K562 (cell line): ENCODE measurements around the gene HIVEP1. TPM values are rescaled to one million over a fixed set of nuclear protein-coding genes. Genes with fewer than 3 reads are reported as not detected.

ENCODE experiments used
- ATAC-seq: fragments of 200-7000 bp; cut with Tn5 transposase; 3 replicates; pipeline ENCODE4 v1.9.1; 2020; ENCODE audit warnings: moderate library complexity
- BruUV-seq: library from RNA; stranded (reverse); fragments of 400-500 nt; replicated peaks from 2 replicates; lab custom pipeline; 2021; lab: Mats Ljungman, UMichigan
- CTCF ChIA-PET: fragments of 300-600 bp; formaldehyde crosslinking; extraction: SDS; loops from one replicate; lab custom pipeline; 2021; ENCODE audit warnings: low intra/inter-chr PET ratio; lab: Yijun Ruan, JAX
- POLR2A ChIA-PET: fragments of 300-600, 350-650 bp; sonication (Branson Sonifier 250); formaldehyde crosslinking; extraction: SDS; loops from one replicate; lab custom pipeline; 2021; ENCODE audit warnings: antibody characterized with exemption, inconsistent platforms; lab: Yijun Ruan, JAX
- DNase-seq, 4 experiments: peaks; one replicate each; pipeline versions ENCODE4 v3.0.0 to v3.0.0-alpha.2; 2011 to 2018; ENCODE audit warnings: low spot score in 3 of 4, mixed read lengths in 3 of 4; ENCODE audit errors: extremely low read depth in 1 of 4
- FAIRE-seq: peaks from 2 replicates; lab custom pipeline; 2011; peaks lifted over from hg19 to GRCh38; lab: Jason Lieb, UNC
- H2AFZ ChIP-seq: 2 replicates; pipeline ENCODE4 v1.6.0; 2011; ENCODE audit warnings: low read depth, low read length, control low read depth, inconsistent platforms
- H3K27ac ChIP-seq: fragments of 200-600 bp; 3 replicates; pipeline ENCODE4 v1.8.0; 2011; ENCODE audit warnings: low read depth, mild to moderate bottlenecking, control low read depth, inconsistent platforms, low read length, moderate library complexity, mixed read lengths; ENCODE audit errors: extremely low read depth
- H3K27me3 ChIP-seq, 2 experiments: fragments of 300-600 bp in 1 of 2; 2 replicates in 1 of 2; 3 replicates in 1 of 2; pipeline versions ENCODE4 v1.6.0 to v1.8.0; 2011; ENCODE audit warnings: inconsistent platforms in 2 of 2, low read length in 2 of 2, mild to moderate bottlenecking in 1 of 2, mixed read lengths in 1 of 2, moderate library complexity in 1 of 2; ENCODE audit not compliant: control insufficient read depth in 2 of 2, insufficient read depth in 2 of 2
- H3K36me3 ChIP-seq: fragments of 300-600 bp; 3 replicates; pipeline ENCODE4 v1.8.0; 2011; ENCODE audit warnings: mild to moderate bottlenecking, low read length, inconsistent platforms; ENCODE audit not compliant: control insufficient read depth, insufficient read depth
- H3K4me1 ChIP-seq, 2 experiments: fragments of 200-600 bp in 1 of 2; replicated peaks in 1 of 2; 2 replicates in 1 of 2; 3 replicates in 1 of 2; pipeline versions ENCODE4 v1.5.1 to v1.8.0; 2011; ENCODE audit warnings: inconsistent platforms in 2 of 2, low read length in 2 of 2, mild to moderate bottlenecking in 1 of 2, mixed read lengths in 1 of 2, moderate library complexity in 1 of 2; ENCODE audit not compliant: control insufficient read depth in 2 of 2, insufficient read depth in 2 of 2
- H3K4me2 ChIP-seq: 2 replicates; pipeline ENCODE4 v1.6.1; 2011; ENCODE audit warnings: low read length, control low read depth, inconsistent platforms, mixed read lengths; ENCODE audit not compliant: insufficient read depth
- H3K4me3 ChIP-seq: fragments of 200-600 bp; sonication (generic), shearing (Covaris generic); 2 replicates; pipeline ENCODE4 v1.5.1; 2016; ENCODE audit warnings: control low read depth, inconsistent platforms
- H3K79me2 ChIP-seq: fragments of 200-600 bp; 3 replicates; pipeline ENCODE4 v1.8.0; 2011; ENCODE audit warnings: low read length, inconsistent platforms; ENCODE audit not compliant: control insufficient read depth, insufficient read depth
- H3K9ac ChIP-seq, 2 experiments: 2 replicates each; pipeline versions ENCODE4 v1.6.0 to v1.6.1; 2011; ENCODE audit warnings: low read depth in 2 of 2, low read length in 2 of 2, control low read depth in 1 of 2, inconsistent platforms in 1 of 2, mild to moderate bottlenecking in 1 of 2, mixed read lengths in 1 of 2; ENCODE audit not compliant: insufficient read depth in 1 of 2
- H3K9me1 ChIP-seq: one replicate; pipeline ENCODE4 v1.6.0; 2011; ENCODE audit warnings: inconsistent platforms, mild to moderate bottlenecking, low read length, moderate library complexity; ENCODE audit not compliant: control insufficient read depth, insufficient read depth
- H3K9me3 ChIP-seq: replicated peaks from 2 replicates; pipeline ENCODE4 v1.5.1; 2011; ENCODE audit warnings: low read depth, low read length, inconsistent platforms; ENCODE audit not compliant: control insufficient read depth, insufficient read depth
- H4K20me1 ChIP-seq: replicated peaks from 2 replicates; pipeline ENCODE4 v1.6.1; 2011; ENCODE audit warnings: low read length, inconsistent platforms, mixed read lengths; ENCODE audit not compliant: control insufficient read depth, insufficient read depth
- ARID3B ChIP-seq: fragments of 250-450 bp; sonication (Bioruptor Pico); IDR thresholded peaks from 2 replicates; pipeline ENCODE4 v1.4.0; 2020; ENCODE audit warnings: borderline replicate concordance
- CAMTA2 ChIP-seq: fragments of 250-450 bp; sonication (Bioruptor Pico); conservative IDR thresholded peaks from 2 replicates; pipeline ENCODE4 v1.5.1; 2022
- CREB5 ChIP-seq: fragments of 250-450 bp; sonication (Bioruptor Pico); IDR thresholded peaks from 2 replicates; pipeline ENCODE4 v1.5.0; 2020; ENCODE audit warnings: mild to moderate bottlenecking
- HNRNPLL ChIP-seq: fragments of 200-400 bp; formaldehyde crosslinking; IDR thresholded peaks from 2 replicates; pipeline ENCODE4 v1.6.1; 2017; ENCODE audit warnings: low read length, low read depth, mild to moderate bottlenecking; ENCODE audit not compliant: poor library complexity, severe bottlenecking
- ILF3 ChIP-seq: fragments of 450-650 bp; IDR thresholded peaks from 2 replicates; pipeline ENCODE4 v1.6.1; 2018; ENCODE audit warnings: antibody characterized with exemption, mild to moderate bottlenecking, moderate library complexity, borderline replicate concordance
- MAFF ChIP-seq: IDR thresholded peaks from 2 replicates; pipeline ENCODE4 v1.6.1; 2012; ENCODE audit warnings: low read length, improper control_type of control experiment
- MAFG ChIP-seq: fragments of 450-650 bp; conservative IDR thresholded peaks from 2 replicates; pipeline ENCODE4 v1.6.1; 2016; ENCODE audit warnings: missing genetic modification characterization, missing compliant biosample characterization
- SMARCA4 ChIP-seq: fragments of 450-650 bp; IDR thresholded peaks from 2 replicates; pipeline ENCODE4 v1.6.1; 2016
- SMARCB1 ChIP-seq: IDR thresholded peaks from 2 replicates; pipeline ENCODE4 v1.6.1; 2011; ENCODE audit warnings: improper control_type of control experiment, low read depth; ENCODE audit not compliant: insufficient read length
- ZFP36 ChIP-seq: fragments of 150-350 bp; IDR thresholded peaks from 2 replicates; pipeline ENCODE4 v1.6.1; 2018; ENCODE audit warnings: low read length, low read depth; ENCODE audit not compliant: partially characterized antibody
- ZNF175 ChIP-seq: fragments of 200-800 bp; sonication (Bioruptor generic); IDR thresholded peaks from 2 replicates; pipeline ENCODE4 v1.6.1; 2016; ENCODE audit warnings: low read depth, mild to moderate bottlenecking, missing genetic modification characterization, missing compliant biosample characterization
- ZNF280B ChIP-seq: fragments of 250-450 bp; sonication (Bioruptor Pico); IDR thresholded peaks from 2 replicates; pipeline ENCODE4 v1.5.1; 2021; ENCODE audit warnings: mild to moderate bottlenecking
- ZNF316 ChIP-seq: fragments of 450-650 bp; IDR thresholded peaks from 2 replicates; pipeline ENCODE4 v1.6.1; 2016
- ZNF324 ChIP-seq: fragments of 250-450 bp; sonication (Bioruptor Pico); IDR thresholded peaks from 2 replicates; pipeline ENCODE4 v1.4.0; 2020; ENCODE audit warnings: mild to moderate bottlenecking
- ZNF707 ChIP-seq: fragments of 250-450 bp; sonication (Bioruptor Pico); conservative IDR thresholded peaks from 2 replicates; pipeline ENCODE4 v1.8.0; 2022; ENCODE audit warnings: inconsistent platforms, mild to moderate bottlenecking, moderate library complexity
- WGBS: fragments of 100-300 bp; shearing (Covaris generic); methylation state at CpG from one replicate; pipeline ENCODE4 v1.1.6; 2016; ENCODE audit warnings: low coverage, mixed read lengths; ENCODE audit not compliant: insufficient coverage; ENCODE audit errors: missing lambda C conversion rate; 5-methylcytosine and 5-hydroxymethylcytosine counted together
- in situ Hi-C: fragments of 300-500 bp; cut with MboI; formaldehyde crosslinking; loops from 4 replicates; pipeline ENCODE4 v1.15.0; 2018; ENCODE audit warnings: inconsistent platforms, mixed read lengths
- intact Hi-C: fragments of 100-400 bp; cut with micrococcal nuclease; formaldehyde crosslinking; loops from 2 replicates; pipeline ENCODE4 v1.14.2; 2022
- polyA plus RNA-seq, 8 experiments: library from polyadenylated mRNA; depleted of rRNA in 4 of 8; stranded (reverse) in 5 of 8; unstranded in 3 of 8; fragments of >200 nt; fragmentation: Nextera tagmentation in 2 of 8; fragmentation: Illumina TruSeq in 1 of 8; extraction: Ambion mirVana in 2 of 8; extraction: Trizol in 1 of 8; gene quantifications; 2 replicates each; pipeline versions ENCODE4 v1.2.1 to v1.2.3, GENCODE V29; 2011 to 2014; ENCODE audit warnings: inconsistent platforms in 1 of 8, missing spikeins in 1 of 8
- total RNA-seq, 7 experiments: library from RNA; depleted of rRNA in 6 of 7; stranded (reverse); fragments of >200 nt in 6 of 7; fragmentation: Illumina TruSeq in 2 of 7; extraction: Trizol in 2 of 7; gene quantifications; 2 replicates each; pipeline versions ENCODE4 v1.2.1 to v1.2.3, GENCODE V29; 2011 to 2021; ENCODE audit warnings: low replicate concordance in 1 of 7

HIVEP1 gene
- total and polyA plus RNA-seq, 9 of the 15 experiments (the other 6 are each of a cell fraction or from before 2014, with no cell fraction given), result 6.0 to 33.3 (median 21.7) TPM

DNA sequence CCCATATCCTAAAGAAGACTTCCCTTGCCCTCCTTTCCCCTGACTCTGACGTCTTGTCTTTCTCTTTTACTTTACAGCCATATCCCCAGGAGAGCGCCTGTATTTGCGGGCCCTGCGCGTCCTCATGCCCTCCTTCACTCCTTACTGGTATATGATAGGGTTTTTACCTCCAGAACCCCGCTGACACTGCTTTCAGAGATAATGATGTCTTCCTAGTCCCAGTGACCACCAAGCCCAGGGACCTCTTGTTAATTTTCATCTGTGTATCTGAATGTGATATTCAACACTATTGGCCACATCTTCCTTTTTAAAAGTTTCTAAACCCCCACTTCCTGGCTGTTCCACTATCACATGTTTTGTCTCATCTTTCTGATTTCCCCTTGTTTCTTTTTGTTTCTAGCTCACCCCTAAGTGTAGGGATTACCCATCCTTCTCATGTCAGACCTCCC lies 102.0 kb downstream of the HIVEP1 start (continued):
- TF ChIP-seq ARID3B (CRISPR knock-in tag) (no peak), ZNF280B (CRISPR knock-in tag) (no peak)
- TF ChIP-seq, all 486 proteins: peak for 0

GRCh38 chr6:12115001-12115400 lies 102.9 kb downstream of the HIVEP1 start:
- H4K20me1 ChIP-seq, result no peaks in the 10 kb centered on the region
- H3K4me2 ChIP-seq, result no peak overlapping the region
- DNase-seq (no peak), ATAC-seq (no peak), FAIRE-seq (no peak)
- H3K27ac ChIP-seq, result no peak overlapping the region
- peaks cover 0 to 10% of the 10 kb centered on the region in 2 experiments; a peak in 3 of 5 replicates for H3K4me1 ChIP-seq
- in situ Hi-C loops (no loop called here), intact Hi-C loops (no loop called here)
- WGBS, result 39% methylated on average over 1 of the region's 1 CpG
- no peak overlapping the region for H2AFZ ChIP-seq
- H3K79me2 ChIP-seq, result peaks cover 28% of the 10 kb centered on the region
- no peak overlapping the region for H3K9ac ChIP-seq
- H3K27me3 ChIP-seq, result no peaks in the 10 kb centered on the region
- ChIA-PET CTCF (no interaction called here), POLR2A (no interaction called here)
- H3K36me3 ChIP-seq, result peaks cover 37% of the 10 kb centered on the region
- no peak overlapping the region for H3K4me3 ChIP-seq
- no peak for TF ChIP-seq SMARCA4
- no peak for TF ChIP-seq ZFP36
- no peak for TF ChIP-seq CREB5
- no peak for TF ChIP-seq ZNF324 (CRISPR knock-in tag)
- no peak for TF ChIP-seq CAMTA2
- TF ChIP-seq MAFG (tag), result 0 out of 2 replicates have a peak, but pooled peaks have one; percentile 11
- TF ChIP-seq ZNF707 (CRISPR knock-in tag), result no peak
- no peak for TF ChIP-seq ZNF175 (CRISPR knock-in tag)
- TF ChIP-seq ILF3, result no peak
- TF ChIP-seq MAFF, result peak; percentile 18; the same call in 1 of the 2 replicates
- TF ChIP-seq ZNF316, result peak; percentile 68
- TF ChIP-seq SMARCB1, result no peak
- TF ChIP-seq HNRNPLL, result no peak
- BruUV-seq, result no TSS peak
- no peaks in the 10 kb centered on the region for H3K9me3 ChIP-seq
- no peaks in the 10 kb centered on the region for H3K9me1 ChIP-seq
